ENCODE results near the gene HDAC1. TPM values are rescaled to one million over a fixed set of nuclear protein-coding genes. Genes with fewer than 3 reads are reported as not detected.

Gene HDAC1
- total and polyA plus RNA-seq, 2 of the 13 experiments (the other 11 are each of a cell fraction or from before 2014, with no cell fraction given): 93.5 to 189 TPM

GRCh38 chr1:32345289-32345827 is 53.5 kb downstream of the HDAC1 start (continued):
- TF ChIP-seq ARID3A (IDR thresholded peaks at IDR 0.05; ENCODE audit: low read depth, low read length) (no peak), ZNF749 (CRISPR knock-in tag; IDR thresholded peaks at IDR 0.05; ENCODE audit: borderline replicate concordance) (no peak), AHR (CRISPR knock-in tag; IDR thresholded peaks at IDR 0.05) (no peak), LBX2 (CRISPR knock-in tag; IDR thresholded peaks at IDR 0.05; ENCODE audit: borderline replicate concordance) (no peak), JARID2 (CRISPR knock-in tag; IDR thresholded peaks at IDR 0.05; ENCODE audit: insufficient replicate concordance) (no peak), SIN3B (IDR thresholded peaks at IDR 0.05; ENCODE audit: low read length) (no peak), ZNF281 (CRISPR knock-in tag; IDR thresholded peaks at IDR 0.05; ENCODE audit: borderline replicate concordance) (no peak), NCOA2 (CRISPR knock-in tag; IDR thresholded peaks at IDR 0.05) (no peak), ZNF263 (CRISPR knock-in tag; IDR thresholded peaks at IDR 0.05) (peak; percentile 82), ZBTB21 (CRISPR knock-in tag; IDR thresholded peaks at IDR 0.05) (no peak), KDM5B (CRISPR knock-in tag; IDR thresholded peaks at IDR 0.05; ENCODE audit: borderline replicate concordance) (no peak), ZNF138 (CRISPR knock-in tag; IDR thresholded peaks at IDR 0.05; ENCODE audit: low read depth) (no peak), E2F5 (CRISPR knock-in tag; conservative IDR thresholded peaks at IDR 0.05) (no peak), MBNL3 (CRISPR knock-in tag; conservative IDR thresholded peaks at IDR 0.05) (no peak), POLR2G (IDR thresholded peaks at IDR 0.05; ENCODE audit: low read depth, low read length) (no peak), ZBTB2 (CRISPR knock-in tag; IDR thresholded peaks at IDR 0.05; ENCODE audit: low read depth) (no peak), ZFP1 (CRISPR knock-in tag; IDR thresholded peaks at IDR 0.05) (no peak), SATB2 (CRISPR knock-in tag; IDR thresholded peaks at IDR 0.05) (0 out of 2 replicates have a peak, but pooled peaks have one; percentile 36), GABPB1 (CRISPR knock-in tag; IDR thresholded peaks at IDR 0.05) (no peak), ZNF180 (CRISPR knock-in tag; IDR thresholded peaks at IDR 0.05; ENCODE audit: borderline replicate concordance, low read depth) (no peak), KAT2B (IDR thresholded peaks at IDR 0.05; ENCODE audit: borderline replicate concordance, low read depth, low read length) (no peak), ZNF557 (CRISPR knock-in tag; IDR thresholded peaks at IDR 0.05) (no peak), ZNF552 (CRISPR knock-in tag; IDR thresholded peaks at IDR 0.05; ENCODE audit: borderline replicate concordance) (no peak), ZNF274 (CRISPR knock-in tag; IDR thresholded peaks at IDR 0.05) (no peak)

All from HepG2 (cell line).